Esophagus mucosa (tissue), 1 donor: Measurements from ENCODE around the gene PFDN1. TPM values are rescaled to one million over a fixed set of nuclear protein-coding genes. Genes with fewer than 3 reads are reported as not detected.

ENCODE experiments used
- ATAC-seq: fragments of 200-7000 bp; cut with Tn5 transposase; one replicate; pipeline ENCODE4 v1.9.1; 2020
- total RNA-seq: library from RNA; stranded (reverse); gene quantifications from one replicate; pipeline ENCODE4 v1.2.4, GENCODE V29; 2023
- donor health status: DM: yes; HTN: yes; CAD: no.

PFDN1 gene
- total RNA-seq, 1 donor from 2014 or later: 33.5 TPM

DNA sequence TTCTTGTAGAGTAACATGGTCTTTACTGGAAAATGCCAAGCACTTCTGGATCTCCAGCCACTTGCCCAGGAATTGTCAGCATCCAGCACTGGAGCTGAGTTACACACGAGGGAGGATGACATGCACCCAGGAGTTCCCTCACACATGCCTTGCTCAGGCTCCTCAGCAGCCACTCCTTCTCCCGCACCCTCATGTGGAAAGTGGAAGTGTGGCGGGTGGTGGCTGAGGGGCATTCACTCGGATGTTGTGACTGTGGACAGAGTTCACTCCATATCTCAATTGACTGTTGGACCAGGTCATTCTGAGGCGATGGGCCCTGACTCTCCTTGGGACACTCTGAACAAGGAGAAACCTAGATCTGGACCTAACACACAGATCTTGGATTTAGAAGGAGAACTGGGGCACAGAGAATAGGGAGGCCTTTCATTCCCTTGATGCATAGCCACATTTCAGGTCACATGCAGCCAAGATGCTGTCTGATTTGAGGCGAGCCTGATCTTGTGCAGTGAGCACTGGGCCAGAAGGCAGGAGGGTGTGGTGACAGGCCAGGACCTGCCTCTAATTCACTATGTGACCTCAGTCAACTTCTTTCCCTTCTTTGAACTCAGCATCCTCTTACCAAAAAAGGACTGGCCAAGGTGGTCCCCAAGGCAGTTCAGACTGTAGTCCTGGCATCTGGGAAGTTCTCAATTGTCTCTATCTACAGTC is 65.9 kb downstream of the PFDN1 start:
- ATAC-seq: peak; percentile 85

DNA sequence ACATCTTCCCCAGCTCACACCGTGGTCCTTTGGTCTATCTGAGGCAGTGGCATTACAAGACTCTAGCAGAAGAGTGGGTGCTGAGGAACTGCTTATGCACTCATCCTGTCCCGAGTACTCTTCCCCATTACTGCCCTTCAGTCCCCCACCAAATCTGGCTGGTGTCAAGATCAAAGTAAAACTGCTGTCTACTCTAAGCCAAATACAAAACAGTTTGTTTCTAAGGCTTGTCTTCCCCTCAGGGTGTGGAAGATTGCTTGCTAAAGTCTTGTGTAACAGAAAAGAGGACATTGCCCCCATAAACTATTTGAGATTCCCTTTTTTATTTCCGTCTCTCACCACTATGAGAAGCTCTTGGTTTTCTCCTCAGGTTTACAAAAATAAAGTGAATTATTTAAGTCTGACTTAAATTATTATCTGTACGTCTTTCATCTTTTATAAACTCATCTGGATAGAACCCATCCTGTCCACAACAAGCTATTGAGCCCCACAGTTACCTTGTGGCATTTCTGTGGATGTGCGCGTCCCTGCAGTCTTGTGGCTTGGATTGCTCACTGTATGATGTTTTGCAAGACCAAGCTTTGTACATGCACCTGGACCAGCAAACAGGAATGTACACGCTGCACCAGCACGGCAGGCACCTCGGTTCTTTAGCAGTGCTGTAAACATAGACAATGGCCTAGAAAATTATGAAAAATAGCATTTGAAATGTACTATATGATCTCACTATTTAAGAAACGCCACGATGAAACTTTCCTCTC is 66.9 kb downstream of the PFDN1 start:
- ATAC-seq: peak; percentile 56

DNA sequence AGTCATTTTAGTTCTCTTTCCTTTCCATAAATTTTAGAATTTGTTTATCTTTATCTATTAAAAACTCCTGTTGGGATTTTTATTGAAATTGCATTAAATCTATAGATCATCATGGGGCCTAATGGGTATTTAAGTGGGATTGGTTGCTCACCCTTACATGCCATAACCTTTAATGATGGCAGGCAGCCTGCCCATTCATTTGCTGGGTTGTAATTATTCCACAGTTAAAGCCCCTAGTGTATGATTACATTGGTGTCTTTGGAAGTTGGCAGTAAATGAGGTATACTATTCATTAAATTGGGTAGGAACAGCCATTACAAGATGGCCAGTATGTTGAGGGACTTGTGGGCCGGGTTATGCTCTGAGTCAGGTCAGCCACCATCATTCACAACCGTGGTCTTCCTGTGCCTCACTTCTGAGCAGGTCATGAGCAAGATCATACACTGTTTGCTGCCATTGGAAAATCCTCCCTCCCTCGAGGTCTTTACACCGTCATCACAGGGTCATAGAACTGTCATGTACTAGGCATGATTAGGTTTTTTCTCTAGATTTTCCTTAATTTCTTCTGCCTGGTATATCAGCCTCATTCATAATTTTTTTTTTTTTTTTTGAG is 68.4 kb downstream of the PFDN1 start:
- ATAC-seq: no peak

DNA sequence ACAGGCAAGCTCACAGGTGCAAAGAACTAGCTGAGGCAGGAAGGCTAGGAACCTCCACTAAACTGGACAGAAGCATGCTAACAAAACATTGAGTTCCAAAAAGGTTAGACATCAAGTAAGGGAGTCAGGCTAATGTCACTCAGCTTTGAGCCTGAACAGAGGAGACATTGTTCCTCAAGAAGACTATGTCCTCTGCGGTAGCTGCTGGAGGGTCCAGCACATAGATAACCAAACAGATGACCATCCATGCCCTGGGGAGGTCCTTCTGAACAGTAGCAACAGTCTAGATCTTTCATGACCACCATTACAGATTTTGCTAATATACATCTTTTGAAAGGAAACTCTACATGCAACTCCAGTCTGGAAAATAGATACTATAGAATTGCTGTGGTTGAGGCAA is 70.2 kb downstream of the PFDN1 start:
- no peak for ATAC-seq

DNA sequence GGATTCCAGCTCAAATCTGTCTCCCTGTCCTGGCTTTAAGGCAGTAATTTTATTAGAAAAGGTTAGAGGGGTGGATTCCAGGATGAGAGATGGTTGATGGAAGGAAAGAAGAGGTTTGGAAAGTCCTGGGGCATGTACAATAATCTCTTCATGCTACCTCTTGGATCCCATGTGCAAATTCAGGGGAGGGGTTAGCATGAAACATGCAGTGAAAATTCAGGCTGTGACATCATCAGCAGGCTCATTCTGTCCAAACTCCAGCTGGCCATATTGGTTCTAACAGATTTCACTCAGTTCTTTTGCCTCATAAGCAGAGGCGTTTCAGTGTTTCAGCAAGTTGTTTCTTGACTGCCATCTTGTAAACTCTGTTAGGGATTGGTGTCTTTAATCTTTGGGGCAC is 72.5 kb downstream of the PFDN1 start:
- no peak for ATAC-seq

DNA sequence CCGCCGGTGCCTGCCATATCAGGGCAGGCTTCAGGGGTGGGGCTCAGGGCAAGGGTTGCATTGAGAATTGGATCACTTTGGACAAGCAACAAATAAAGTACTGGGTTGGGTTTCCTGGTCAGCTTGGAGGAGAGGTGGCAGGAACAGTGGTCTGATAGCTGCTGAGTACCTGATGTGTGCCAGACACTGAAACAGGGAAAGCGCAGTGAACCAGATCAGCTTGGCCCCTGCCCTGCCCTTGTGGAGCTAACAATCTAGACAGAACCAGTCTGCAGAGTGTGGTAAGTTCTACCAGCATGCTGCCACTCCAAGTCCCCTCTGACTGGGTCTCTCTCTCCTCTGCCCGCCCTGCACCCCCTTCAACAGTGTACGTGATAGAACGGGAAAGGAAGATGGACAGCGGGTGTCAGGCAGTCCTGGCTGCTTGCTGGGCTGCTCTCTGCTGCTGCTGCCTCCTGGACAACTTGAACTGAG is 74.5 kb downstream of the PFDN1 start:
- ATAC-seq: peak; percentile 24

DNA sequence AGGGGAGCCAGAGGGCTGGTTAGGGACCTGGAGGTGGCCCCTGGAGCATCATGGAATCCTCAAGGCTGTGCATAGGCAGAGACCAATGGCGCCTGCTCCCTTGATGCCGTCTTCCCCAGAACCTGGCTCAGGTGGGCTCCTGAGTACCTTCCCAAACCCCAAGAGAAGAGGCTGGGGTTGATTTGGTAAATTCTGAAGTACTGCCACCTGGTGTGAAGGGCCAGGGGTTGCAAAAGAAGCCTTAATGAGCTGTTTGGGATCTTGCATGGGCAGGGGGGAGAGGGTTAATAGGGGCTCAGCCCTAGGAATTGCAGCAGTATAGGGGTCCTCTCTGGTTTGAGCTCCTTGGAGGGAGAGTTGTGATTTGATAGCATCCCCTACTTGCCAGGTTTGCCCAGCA is 75.9 kb downstream of the PFDN1 start:
- no peak for ATAC-seq

DNA sequence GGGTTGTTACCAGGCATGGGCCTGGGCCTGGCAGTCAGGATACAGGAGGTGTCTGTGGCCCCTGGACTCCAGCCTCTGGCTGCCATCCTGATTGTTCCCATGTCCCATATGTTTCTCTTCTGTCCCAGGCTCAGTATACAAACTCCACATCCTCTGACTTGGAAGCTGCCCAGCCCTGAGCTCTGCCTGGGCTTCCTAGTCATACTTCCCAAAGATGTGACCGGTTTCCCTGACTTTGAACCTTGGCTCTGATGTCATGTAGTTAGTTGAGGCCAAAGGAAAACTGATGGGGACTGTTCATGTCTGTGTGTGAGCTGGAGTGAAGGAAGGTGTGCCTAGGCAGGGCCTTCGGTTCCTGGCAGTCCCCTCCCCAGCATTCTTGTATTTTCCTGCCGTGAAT is 77.5 kb downstream of the PFDN1 start:
- ATAC-seq: no peak

DNA sequence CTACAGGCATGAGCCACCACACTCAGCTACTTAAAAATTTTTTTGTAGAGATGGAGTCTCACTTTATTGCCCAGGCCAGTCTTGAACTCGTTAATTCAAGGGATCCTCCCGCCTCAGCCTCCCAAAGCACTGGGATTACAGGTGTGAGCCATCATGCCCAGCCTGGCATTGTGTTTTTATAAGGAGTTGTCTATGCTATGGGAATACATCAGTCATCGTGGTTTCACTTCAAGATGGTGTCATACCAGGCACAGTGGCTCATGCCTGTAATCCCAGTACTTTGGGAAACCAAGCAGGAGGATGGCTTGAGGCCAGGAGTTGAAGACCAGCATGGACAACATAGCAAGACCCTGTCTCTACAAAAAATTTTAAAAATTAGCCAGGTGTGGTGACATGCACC is 78.2 kb downstream of the PFDN1 start:
- ATAC-seq: no peak

DNA sequence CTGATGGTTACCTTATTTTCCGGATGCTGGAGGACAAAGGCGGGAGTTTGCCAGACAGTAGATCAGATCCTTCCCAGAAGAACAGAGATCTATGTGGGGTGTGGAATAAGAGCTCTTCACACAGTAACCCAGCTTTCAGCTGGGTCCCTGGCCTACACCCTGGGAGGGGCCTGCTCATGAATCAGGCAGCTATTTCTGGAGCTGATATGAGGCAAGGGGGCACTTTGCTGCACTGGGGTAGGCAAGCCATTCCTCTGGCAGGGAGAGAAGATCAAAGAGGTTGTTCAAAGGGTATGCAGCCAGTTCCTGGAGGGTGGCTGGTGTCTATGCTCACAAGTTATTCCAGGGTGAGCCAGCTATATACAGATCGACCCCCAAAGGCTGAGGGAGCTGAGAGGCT is 79.3 kb downstream of the PFDN1 start:
- no peak for ATAC-seq

DNA sequence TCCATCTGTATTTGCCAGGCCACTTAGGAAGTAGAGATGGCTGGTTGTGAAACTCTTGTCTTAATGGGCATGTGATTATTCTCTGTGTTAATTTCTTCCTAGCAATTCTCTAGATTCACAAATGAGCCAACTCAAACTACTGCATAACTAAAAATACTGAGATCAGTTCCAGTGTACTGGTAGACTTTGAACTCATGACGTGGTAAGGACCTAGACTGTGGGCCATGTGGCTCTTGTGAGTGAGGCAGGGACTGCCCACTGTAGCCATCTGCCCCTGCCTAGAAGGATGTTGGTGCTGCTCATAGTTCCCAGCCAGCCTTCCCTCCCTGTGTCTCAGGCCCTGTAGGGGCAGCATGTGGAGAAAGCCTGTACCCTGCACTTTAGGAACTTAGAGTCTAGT is 80.5 kb downstream of the PFDN1 start:
- ATAC-seq: no peak

DNA sequence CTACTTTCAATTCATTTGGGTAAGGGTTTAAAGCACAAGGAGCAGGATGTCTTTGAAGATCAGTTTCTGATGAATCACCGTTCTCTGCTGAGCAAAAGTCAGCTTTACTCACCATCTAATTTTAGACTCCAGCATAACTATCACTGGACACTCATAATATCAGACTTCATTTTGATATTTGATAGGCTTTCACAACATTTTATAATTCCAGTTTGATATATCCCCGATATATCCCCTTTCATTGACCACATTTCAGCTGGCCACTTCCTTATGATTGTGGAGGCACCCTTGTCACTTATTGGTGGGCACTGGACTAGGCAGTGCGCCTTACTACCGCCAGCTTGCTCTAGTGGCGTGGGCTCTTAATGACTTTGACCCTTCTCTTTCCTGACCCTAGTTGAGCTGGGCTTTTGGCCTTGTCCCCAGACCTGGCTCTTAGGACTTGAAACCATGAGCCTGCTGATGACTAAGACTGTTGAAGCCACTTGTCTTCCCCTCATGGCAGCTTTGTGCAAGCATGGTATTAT is 81.1 kb downstream of the PFDN1 start:
- ATAC-seq: peak; percentile 50

DNA sequence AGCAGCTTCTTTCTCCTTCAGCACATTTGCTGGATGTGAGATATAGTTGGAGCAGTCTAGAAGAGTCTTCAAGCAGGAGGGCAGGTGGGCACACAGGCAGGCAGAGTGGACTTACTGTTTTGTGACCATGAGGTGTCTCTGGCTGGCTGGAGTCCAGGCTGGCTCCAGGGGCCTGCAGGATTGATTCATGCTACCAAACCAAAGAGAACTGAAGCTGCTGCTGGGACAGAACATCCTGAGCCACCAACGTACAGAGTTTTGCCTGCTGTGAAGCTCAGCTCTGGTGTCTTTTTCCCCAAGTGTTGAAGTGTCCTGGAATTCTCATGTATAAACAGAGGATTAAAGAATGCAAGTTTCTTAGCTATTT is 82.2 kb downstream of the PFDN1 start:
- no peak for ATAC-seq

DNA sequence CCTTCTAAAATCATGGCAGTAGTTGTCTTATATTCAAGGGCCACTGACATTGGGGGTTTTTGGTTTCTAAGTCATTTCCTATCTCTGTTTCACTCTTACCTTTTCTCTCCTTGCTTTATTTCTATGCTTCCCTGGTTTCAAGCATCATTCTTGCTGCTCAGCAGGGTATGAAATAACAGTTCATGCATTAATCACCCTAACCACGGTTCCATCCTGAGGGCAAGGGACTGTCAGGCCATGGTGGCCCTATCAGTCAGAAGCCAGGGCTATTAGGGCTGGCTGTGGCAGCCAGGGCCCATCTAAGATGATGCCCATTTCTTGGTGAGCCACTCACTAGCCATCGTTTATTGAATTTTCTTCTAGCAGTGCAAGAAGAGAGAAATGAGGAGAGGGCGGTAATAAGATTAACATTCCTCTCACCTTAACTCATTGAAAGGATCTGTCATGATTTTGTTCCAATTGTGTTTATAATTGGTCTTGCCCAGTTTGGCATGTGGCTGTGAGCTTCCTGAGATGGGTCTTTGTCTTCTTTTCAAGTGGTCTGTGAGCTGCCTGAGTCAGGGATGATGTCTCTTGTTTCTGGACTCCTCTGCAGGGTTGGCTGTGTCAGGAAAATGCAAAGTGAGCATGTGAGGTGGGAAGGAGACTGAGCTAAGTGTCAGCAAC is 82.7 kb downstream of the PFDN1 start:
- no peak for ATAC-seq

DNA sequence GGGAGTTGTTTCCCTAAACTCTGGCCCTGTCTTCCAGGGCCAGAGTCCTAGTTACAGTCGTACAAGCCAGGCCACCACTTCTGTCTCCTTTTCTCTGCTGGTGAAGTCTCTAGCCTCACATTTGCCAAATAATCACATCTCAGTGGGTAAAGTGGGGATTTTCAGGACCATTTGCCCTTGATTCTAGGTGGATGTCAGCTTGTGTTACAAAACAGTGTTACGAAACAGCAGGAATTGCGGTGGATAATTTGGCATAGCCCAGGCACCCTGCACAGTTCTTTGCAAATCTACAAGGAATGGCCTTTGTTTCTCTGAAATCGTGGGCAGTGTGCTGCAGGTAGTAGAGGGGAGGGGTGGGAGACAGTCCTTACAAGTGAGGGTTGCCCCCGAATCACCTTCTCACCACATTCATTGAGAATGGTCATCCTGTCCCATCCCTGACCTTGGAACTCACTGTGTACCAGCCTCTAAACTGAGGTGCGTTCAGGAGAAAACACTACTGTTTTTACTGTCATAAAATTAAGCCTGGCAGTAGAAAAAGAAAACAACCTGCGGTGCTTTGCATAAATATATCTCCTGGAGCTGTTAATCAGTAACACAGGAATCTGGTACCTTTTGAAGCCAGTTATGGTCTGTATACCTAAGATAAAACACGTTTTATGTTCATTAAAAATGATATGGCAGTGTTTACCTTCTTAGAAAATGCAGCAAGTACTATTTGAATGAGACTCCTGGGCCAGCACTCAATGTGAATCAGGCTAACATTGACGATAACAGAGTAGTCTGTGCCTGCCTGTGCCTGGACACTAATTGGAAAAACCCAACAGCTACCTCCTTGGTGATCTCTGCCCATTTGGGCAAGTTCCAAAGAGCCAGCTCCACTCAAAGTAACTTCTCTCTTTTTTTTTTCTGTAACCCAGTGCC is 83.6 kb downstream of the PFDN1 start:
- ATAC-seq: no peak

DNA sequence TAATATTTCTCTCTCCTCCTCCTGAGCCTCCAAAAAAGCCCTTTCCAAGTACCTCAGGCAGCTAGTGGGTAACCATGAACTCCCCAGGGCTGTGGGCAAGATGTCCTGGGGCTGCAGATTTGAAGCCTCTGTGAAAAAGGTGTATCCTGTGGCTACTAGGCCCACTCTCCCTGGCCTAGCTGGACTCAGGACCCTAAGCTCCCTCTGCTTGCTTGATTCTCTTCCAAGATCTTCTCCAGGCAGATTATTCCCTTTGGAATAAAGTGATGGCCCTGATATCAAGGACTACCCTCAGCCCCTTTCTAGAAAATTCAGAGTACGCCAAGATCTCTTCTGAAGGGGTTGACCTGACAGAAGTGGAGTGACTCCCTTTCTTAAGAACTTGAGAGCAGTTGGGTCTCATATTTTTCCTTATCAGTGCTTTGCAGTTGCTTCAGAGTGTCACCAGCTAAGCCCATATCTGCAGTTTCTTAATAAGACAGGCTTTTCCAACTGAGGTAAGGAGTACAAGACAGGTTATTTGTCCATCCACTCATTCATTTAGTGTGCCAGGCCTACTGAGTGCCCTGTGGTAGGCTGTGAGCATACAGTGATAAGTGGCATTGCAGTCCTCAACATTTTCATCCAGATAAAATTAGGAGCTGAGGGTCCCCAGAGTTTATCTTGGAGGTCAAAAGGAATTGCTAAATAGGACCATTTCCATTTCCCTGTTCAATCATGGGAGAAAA is 85.4 kb downstream of the PFDN1 start:
- ATAC-seq: no peak

DNA sequence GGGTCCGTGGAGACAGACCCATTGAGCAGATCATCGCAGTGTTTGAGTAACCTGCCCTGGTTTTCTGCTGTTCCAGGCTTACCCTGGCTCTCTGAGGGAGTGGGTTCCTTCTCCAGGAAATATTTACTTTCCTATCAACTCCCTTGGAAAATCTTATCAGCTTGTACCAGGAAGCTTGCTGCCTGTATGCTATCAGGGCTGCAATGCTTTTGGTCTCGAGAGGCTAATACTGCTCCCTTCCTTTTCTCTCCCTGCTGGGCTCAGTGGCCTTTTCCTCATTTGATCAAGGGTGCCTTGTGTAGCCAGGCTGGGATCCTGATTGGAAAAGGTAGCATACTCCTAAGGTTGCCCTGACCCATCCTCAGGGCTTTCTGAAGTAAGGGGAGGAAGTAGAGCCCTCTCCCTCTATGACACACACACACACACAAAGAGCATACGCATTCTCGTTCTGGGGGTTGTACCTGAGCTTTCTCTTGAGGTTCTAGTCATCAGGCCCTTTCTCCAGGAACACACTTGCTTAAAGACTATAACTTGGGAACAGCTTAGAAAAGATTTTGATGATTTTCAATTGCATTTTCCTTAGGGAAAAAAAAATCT is 86.3 kb downstream of the PFDN1 start:
- ATAC-seq: no peak

DNA sequence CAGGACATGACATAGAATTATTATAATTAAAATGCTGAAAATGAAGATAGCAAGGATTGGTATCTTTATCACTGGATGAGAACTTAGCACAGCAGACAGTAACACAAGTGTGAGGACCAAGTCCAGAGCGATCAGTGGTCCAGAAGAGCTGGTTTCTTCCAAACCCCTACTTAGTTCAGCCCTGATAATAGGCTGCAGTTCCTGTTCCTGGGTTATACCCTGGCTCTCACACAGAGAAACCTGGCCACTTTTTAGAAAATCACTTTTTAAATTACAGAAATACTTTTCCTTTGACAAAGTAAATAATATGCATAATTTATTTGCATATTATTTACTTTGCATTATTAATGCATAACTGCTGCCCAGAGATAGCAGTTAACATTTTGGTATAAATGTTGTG is 87.6 kb downstream of the PFDN1 start:
- no peak for ATAC-seq

DNA sequence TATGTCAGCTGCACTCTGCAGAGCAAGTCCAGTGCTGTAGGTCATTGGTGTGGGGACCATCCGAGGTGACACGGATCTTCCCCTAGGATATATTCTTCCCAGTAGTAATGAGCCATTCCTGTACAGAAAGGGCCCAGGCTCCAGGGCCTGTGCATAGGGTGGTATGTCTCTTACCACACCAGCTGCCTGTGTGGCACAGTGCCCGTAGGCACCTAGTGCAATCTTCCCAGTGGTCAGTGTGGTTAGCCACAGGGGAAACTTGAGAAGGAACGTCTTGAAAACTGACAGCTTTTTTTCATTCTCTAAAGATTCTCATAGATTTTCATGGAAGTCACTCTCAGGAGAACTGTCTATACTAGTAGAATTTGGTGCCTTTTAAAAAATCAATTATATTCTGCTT is 88.1 kb downstream of the PFDN1 start:
- no peak for ATAC-seq

DNA sequence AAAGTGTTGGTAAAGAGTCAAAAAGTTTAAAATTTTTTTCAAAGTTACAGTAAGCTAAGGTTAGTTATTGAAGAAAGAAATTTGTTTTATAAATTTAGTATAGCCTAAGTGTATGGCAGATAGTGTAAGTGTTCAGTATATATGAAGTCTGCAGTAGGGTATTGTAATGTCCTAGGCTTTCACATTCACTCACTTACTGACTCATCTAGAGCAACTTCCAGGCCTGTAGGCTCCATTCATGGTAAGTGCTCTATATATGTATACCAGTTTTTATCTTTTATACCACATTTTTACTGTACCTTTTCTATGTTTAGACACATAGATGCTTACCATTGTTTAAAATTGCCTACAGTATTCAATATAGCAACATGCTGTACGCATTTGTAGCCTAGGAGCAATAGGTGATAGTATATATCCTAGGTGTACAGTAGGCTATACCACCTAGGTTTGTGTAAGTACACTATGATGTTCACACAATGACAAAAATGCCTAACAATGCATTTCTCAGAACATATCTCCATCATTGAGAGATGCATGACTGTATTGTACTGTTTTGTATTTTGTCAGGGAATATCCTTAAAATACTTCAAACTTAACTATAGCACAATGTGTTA is 89.4 kb downstream of the PFDN1 start:
- ATAC-seq: no peak
